ENCODE results near the gene LIPC. TPM values are rescaled to one million over a fixed set of nuclear protein-coding genes. Genes with fewer than 3 reads are reported as not detected.

The LIPC gene
- total and polyA plus RNA-seq, 7 experiments from 2014 or later = 0.46 to 5.1 (median 0.77) TPM

- ATAC-seq (peak; percentile 62), DNase-seq (no peak)
- H3K27me3 Mint-ChIP-seq = no peaks in the 10 kb centered on the region
- CTCF ChIA-PET = no interaction called here
- H3K4me3 Mint-ChIP-seq = no peak overlapping the region
- peak overlapping the region in 5 of 9 donors; percentile 24 to 91 (median 54) for H3K27ac Mint-ChIP-seq
- no peaks in the 10 kb centered on the region for H3K36me3 ChIP-seq (ENCODE audit: control insufficient read depth in 2 of 3, insufficient read depth in 3 of 3, low read length in 3 of 3)
- intact Hi-C loops (cut with micrococcal nuclease) = no loop called here
- no peaks in the 10 kb centered on the region for H3K9me3 ChIP-seq (ENCODE audit: control insufficient read depth in 2 of 3, low read length in 3 of 3)
- H3K9me3 Mint-ChIP-seq = peaks cover 0 to 7% (median 0%) of the 10 kb centered on the region in 11 donors
- peaks cover 0 to 19% (median 0%) of the 10 kb centered on the region in 5 donors for H3K36me3 Mint-ChIP-seq
- no peak overlapping the region for H3K4me3 ChIP-seq (ENCODE audit: low read length)
- POLR2A ChIA-PET = no interaction called here
- H3K4me1 ChIP-seq (ENCODE audit: control insufficient read depth in 2 of 2, insufficient read depth in 2 of 2, low read length in 2 of 2) = peaks cover 0 to 31% of the 10 kb centered on the region in 2 donors
- H3K27ac ChIP-seq (ENCODE audit: low read depth, low read length) = no peak overlapping the region
- H3K27me3 ChIP-seq (ENCODE audit: control insufficient read depth in 2 of 2, insufficient read depth in 2 of 2, low read length in 2 of 2) = no peaks in the 10 kb centered on the region
- peaks cover 36 to 59% (median 46%) of the 10 kb centered on the region in 7 donors for H3K4me1 Mint-ChIP-seq
Observed at GRCh38 chr15:58521293-58521991, 89.7 kb downstream of the LIPC start.

- no peaks in the 10 kb centered on the region for H3K9me3 ChIP-seq (ENCODE audit: control insufficient read depth in 2 of 3, low read length in 3 of 3)
- no peaks in the 10 kb centered on the region for H3K27me3 ChIP-seq (ENCODE audit: control insufficient read depth in 2 of 2, insufficient read depth in 2 of 2, low read length in 2 of 2)
- Mint-ChIP-seq H3K4me3 (no peak overlapping the region), H3K27ac (peak overlapping the region in 4 of 9 donors; percentile 43 to 84 (median 49)), H3K36me3 (peaks cover 0 to 16% (median 0%) of the 10 kb centered on the region in 5 donors), H3K4me1 (peaks cover 27 to 53% (median 37%) of the 10 kb centered on the region in 7 donors), H3K9me3 (peaks cover 0 to 3% (median 0%) of the 10 kb centered on the region in 11 donors), H3K27me3 (no peaks in the 10 kb centered on the region)
- intact Hi-C loops (cut with micrococcal nuclease) = no loop called here
- ATAC-seq = no peak
- no peak overlapping the region for H3K27ac ChIP-seq (ENCODE audit: low read depth, low read length)
- H3K4me3 ChIP-seq (ENCODE audit: low read length) = no peak overlapping the region
- ChIA-PET POLR2A (no interaction called here), CTCF (no interaction called here)
- no peaks in the 10 kb centered on the region for H3K36me3 ChIP-seq (ENCODE audit: control insufficient read depth in 2 of 3, insufficient read depth in 3 of 3, low read length in 3 of 3)
- H3K4me1 ChIP-seq (ENCODE audit: control insufficient read depth in 2 of 2, insufficient read depth in 2 of 2, low read length in 2 of 2) = peaks cover 0 to 24% of the 10 kb centered on the region in 2 donors
- no peak for DNase-seq
Observed at GRCh38 chr15:58522391-58522790, 90.6 kb downstream of the LIPC start.

DNA sequence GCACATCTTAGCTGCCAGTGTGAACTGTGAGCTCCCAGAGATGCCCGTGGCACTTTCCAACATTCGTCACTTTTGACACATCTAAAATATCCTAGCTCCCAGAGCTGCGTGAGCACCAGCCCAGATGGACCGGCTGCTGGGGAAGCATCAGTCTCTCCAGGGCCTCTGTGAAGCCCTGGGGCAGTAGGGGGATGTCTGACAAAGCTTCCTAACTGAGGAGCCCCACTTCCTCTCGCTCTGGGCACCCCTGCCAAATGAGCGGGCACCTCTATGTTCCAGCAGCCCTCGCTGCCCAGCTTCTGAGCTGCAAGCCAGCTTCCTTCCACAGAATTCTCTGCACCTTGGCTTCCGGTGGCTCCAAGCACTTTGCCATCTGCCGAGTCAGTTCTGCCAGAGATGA lies 91.1 kb downstream of the LIPC start:
- Mint-ChIP-seq H3K4me3 (no peak overlapping the region), H3K9me3 (peaks cover 0 to 3% (median 0%) of the 10 kb centered on the region in 11 donors), H3K4me1 (peaks cover 22 to 48% (median 32%) of the 10 kb centered on the region in 7 donors), H3K27ac (peak overlapping the region in 2 of 9 donors; percentile 43 to 84), H3K36me3 (peaks cover 0 to 16% (median 0%) of the 10 kb centered on the region in 5 donors), H3K27me3 (no peaks in the 10 kb centered on the region)
- Histone ChIP-seq H3K36me3 (ENCODE audit: control insufficient read depth in 2 of 3, insufficient read depth in 3 of 3, low read length in 3 of 3) (no peaks in the 10 kb centered on the region), H3K27ac (ENCODE audit: low read depth, low read length) (no peak overlapping the region), H3K9me3 (ENCODE audit: control insufficient read depth in 2 of 3, low read length in 3 of 3) (no peaks in the 10 kb centered on the region), H3K4me3 (ENCODE audit: low read length) (no peak overlapping the region), H3K27me3 (ENCODE audit: control insufficient read depth in 2 of 2, insufficient read depth in 2 of 2, low read length in 2 of 2) (no peaks in the 10 kb centered on the region), H3K4me1 (ENCODE audit: control insufficient read depth in 2 of 2, insufficient read depth in 2 of 2, low read length in 2 of 2) (peaks cover 0 to 19% of the 10 kb centered on the region in 2 donors)
- no peak for ATAC-seq
- DNase-seq = no peak
- CTCF ChIA-PET = interaction anchor here (0.5 to 0.8 kb wide), 2 partner anchors 12 to 21 kb away, joined by 3 to 4 read pairs; no protein-coding TSS in a partner anchor
- POLR2A ChIA-PET = no interaction called here
- intact Hi-C loops (cut with micrococcal nuclease) = no loop called here

- Mint-ChIP-seq H3K27ac (no peak overlapping the region), H3K4me3 (no peak overlapping the region), H3K36me3 (peaks cover 0 to 16% (median 0%) of the 10 kb centered on the region in 5 donors), H3K9me3 (peaks cover 0 to 3% (median 0%) of the 10 kb centered on the region in 11 donors), H3K4me1 (peaks cover 18 to 40% (median 24%) of the 10 kb centered on the region in 7 donors), H3K27me3 (no peaks in the 10 kb centered on the region)
- intact Hi-C loops (cut with micrococcal nuclease) = no loop called here
- ChIA-PET CTCF (interaction anchor here (0.5 to 0.8 kb wide), 2 partner anchors 13 to 22 kb away, joined by 3 to 4 read pairs; no protein-coding TSS in a partner anchor), POLR2A (no interaction called here)
- peaks cover 0 to 12% of the 10 kb centered on the region in 2 donors for H3K4me1 ChIP-seq (ENCODE audit: control insufficient read depth in 2 of 2, insufficient read depth in 2 of 2, low read length in 2 of 2)
- H3K27me3 ChIP-seq (ENCODE audit: control insufficient read depth in 2 of 2, insufficient read depth in 2 of 2, low read length in 2 of 2) = no peaks in the 10 kb centered on the region
- ATAC-seq (no peak), DNase-seq (no peak)
- H3K9me3 ChIP-seq (ENCODE audit: control insufficient read depth in 2 of 3, low read length in 3 of 3) = no peaks in the 10 kb centered on the region
- H3K36me3 ChIP-seq (ENCODE audit: control insufficient read depth in 2 of 3, insufficient read depth in 3 of 3, low read length in 3 of 3) = no peaks in the 10 kb centered on the region
- no peak overlapping the region for H3K27ac ChIP-seq (ENCODE audit: low read depth, low read length)
- H3K4me3 ChIP-seq (ENCODE audit: low read length) = no peak overlapping the region
Observed at GRCh38 chr15:58523634-58524033, 91.8 kb downstream of the LIPC start.

DNA sequence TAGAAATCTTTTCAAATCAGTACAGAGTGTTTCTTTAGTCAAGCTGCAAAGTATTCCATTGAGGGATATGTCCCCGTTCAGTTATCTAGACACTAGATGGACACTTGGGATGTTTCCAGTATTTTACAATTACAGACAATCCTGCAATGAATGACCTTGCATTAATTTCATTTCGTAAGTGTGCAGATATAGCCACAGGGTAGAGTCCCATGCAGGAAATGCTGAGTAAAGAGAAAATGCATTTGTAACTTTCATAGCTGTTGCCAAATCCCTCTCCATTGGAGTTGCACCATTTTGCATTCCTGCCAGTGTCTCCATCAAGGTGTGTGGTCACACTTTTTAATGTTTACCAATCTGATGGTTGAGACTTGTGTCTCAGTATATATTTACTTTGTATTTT lies 92.5 kb downstream of the LIPC start:
- H3K4me3 Mint-ChIP-seq = no peak overlapping the region
- intact Hi-C loops (cut with micrococcal nuclease) = no loop called here
- ChIA-PET POLR2A (no interaction called here), CTCF (interaction anchor here (0.6 kb wide), 1 partner anchor 23 kb away, joined by 7 read pairs; no protein-coding TSS in a partner anchor)
- Histone ChIP-seq H3K27ac (ENCODE audit: low read depth, low read length) (no peak overlapping the region), H3K36me3 (ENCODE audit: control insufficient read depth in 2 of 3, insufficient read depth in 3 of 3, low read length in 3 of 3) (no peaks in the 10 kb centered on the region), H3K27me3 (ENCODE audit: control insufficient read depth in 2 of 2, insufficient read depth in 2 of 2, low read length in 2 of 2) (no peaks in the 10 kb centered on the region), H3K9me3 (ENCODE audit: control insufficient read depth in 2 of 3, low read length in 3 of 3) (no peaks in the 10 kb centered on the region), H3K4me3 (ENCODE audit: low read length) (no peak overlapping the region), H3K4me1 (ENCODE audit: control insufficient read depth in 2 of 2, insufficient read depth in 2 of 2, low read length in 2 of 2) (peaks cover 0 to 8% of the 10 kb centered on the region in 2 donors)
- H3K9me3 Mint-ChIP-seq = peaks cover 0 to 5% (median 0%) of the 10 kb centered on the region in 11 donors
- no peak overlapping the region for H3K27ac Mint-ChIP-seq
- H3K27me3 Mint-ChIP-seq = no peaks in the 10 kb centered on the region
- H3K36me3 Mint-ChIP-seq = peaks cover 0 to 14% (median 0%) of the 10 kb centered on the region in 5 donors
- peaks cover 13 to 36% (median 19%) of the 10 kb centered on the region in 7 donors for H3K4me1 Mint-ChIP-seq
- DNase-seq (no peak), ATAC-seq (peak; percentile 14)

GRCh38 chr15:58525991-58526421 lies 94.2 kb downstream of the LIPC start:
- no peak for DNase-seq
- H3K4me3 ChIP-seq (ENCODE audit: low read length) = no peak overlapping the region
- H3K9me3 Mint-ChIP-seq = peaks cover 0 to 7% (median 0%) of the 10 kb centered on the region in 11 donors
- peaks cover 0 to 16% (median 0%) of the 10 kb centered on the region in 5 donors for H3K36me3 Mint-ChIP-seq
- H3K4me1 ChIP-seq (ENCODE audit: control insufficient read depth in 2 of 2, insufficient read depth in 2 of 2, low read length in 2 of 2) = no peaks in the 10 kb centered on the region
- H3K4me3 Mint-ChIP-seq = no peak overlapping the region
- no peak overlapping the region for H3K27ac Mint-ChIP-seq
- no peak for ATAC-seq
- no peaks in the 10 kb centered on the region for H3K9me3 ChIP-seq (ENCODE audit: control insufficient read depth in 2 of 3, low read length in 3 of 3)
- CTCF ChIA-PET = no interaction called here
- intact Hi-C loops (cut with micrococcal nuclease) = no loop called here
- no peaks in the 10 kb centered on the region for H3K27me3 Mint-ChIP-seq
- no peaks in the 10 kb centered on the region for H3K27me3 ChIP-seq (ENCODE audit: control insufficient read depth in 2 of 2, insufficient read depth in 2 of 2, low read length in 2 of 2)
- H3K4me1 Mint-ChIP-seq = peaks cover 0 to 23% (median 3%) of the 10 kb centered on the region in 7 donors
- no peak overlapping the region for H3K27ac ChIP-seq (ENCODE audit: low read depth, low read length)
- POLR2A ChIA-PET = no interaction called here
- H3K36me3 ChIP-seq (ENCODE audit: control insufficient read depth in 2 of 3, insufficient read depth in 3 of 3, low read length in 3 of 3) = no peaks in the 10 kb centered on the region

Measured in naive thymus-derived CD4-positive, alpha-beta T cell (primary cell).